ENCODE data around the gene EIF6.

EIF6 gene

GRCh38 chr20:35327074-35327976, 42.8 kb upstream of the EIF6 start:
- H3K4me3 ChIP-seq (ENCODE audit: low read depth, low read length): no peak overlapping the region
- in situ Hi-C loops (cut with HindIII; ENCODE audit: low sequenced_read_pairs): no loop called here
- no peak for TF ChIP-seq CTCF (IDR thresholded peaks at IDR 0.05; ENCODE audit: low read depth, low read length, missing control alignments)
- DNase-seq (ENCODE audit: low read depth): no peak

GRCh38 chr20:35326740-35327073, 42.1 kb upstream of the EIF6 start:
- no peak for TF ChIP-seq CTCF (IDR thresholded peaks at IDR 0.05; ENCODE audit: low read depth, low read length, missing control alignments)
- no peak for DNase-seq (ENCODE audit: low read depth)

GRCh38 chr20:35326021-35326739, 41.6 kb upstream of the EIF6 start:
- TF ChIP-seq CTCF (IDR thresholded peaks at IDR 0.05; ENCODE audit: low read depth, low read length, missing control alignments): no peak
- H3K4me3 ChIP-seq (ENCODE audit: low read depth, low read length): no peak overlapping the region

More at GRCh38 chr20:35326740-35327073, 42.1 kb upstream of the EIF6 start:
- H3K4me3 ChIP-seq (ENCODE audit: low read depth, low read length): no peak overlapping the region
- in situ Hi-C loops (cut with HindIII; ENCODE audit: low sequenced_read_pairs): no loop called here

GRCh38 chr20:35325401-35325800, 40.8 kb upstream of the EIF6 start:
- no peak for DNase-seq (ENCODE audit: low read depth)
- in situ Hi-C loops (cut with HindIII; ENCODE audit: low sequenced_read_pairs): no loop called here
- no peak for TF ChIP-seq CTCF (IDR thresholded peaks at IDR 0.05; ENCODE audit: low read depth, low read length, missing control alignments)
- H3K4me3 ChIP-seq (ENCODE audit: low read depth, low read length): no peak overlapping the region

More at GRCh38 chr20:35326021-35326739, 41.6 kb upstream of the EIF6 start:
- no peak for DNase-seq (ENCODE audit: low read depth)
- in situ Hi-C loops (cut with HindIII; ENCODE audit: low sequenced_read_pairs): no loop called here

GRCh38 chr20:35320396-35321126, 36.0 kb upstream of the EIF6 start:
- TF ChIP-seq CTCF (IDR thresholded peaks at IDR 0.05; ENCODE audit: low read depth, low read length, missing control alignments): no peak
- DNase-seq (ENCODE audit: low read depth): no peak
- in situ Hi-C loops (cut with HindIII; ENCODE audit: low sequenced_read_pairs): no loop called here
- H3K4me3 ChIP-seq (ENCODE audit: low read depth, low read length): no peak overlapping the region

GRCh38 chr20:35319871-35320197, 35.3 kb upstream of the EIF6 start:
- in situ Hi-C loops (cut with HindIII; ENCODE audit: low sequenced_read_pairs): no loop called here
- no peak for DNase-seq (ENCODE audit: low read depth)
- no peak for TF ChIP-seq CTCF (IDR thresholded peaks at IDR 0.05; ENCODE audit: low read depth, low read length, missing control alignments)
- H3K4me3 ChIP-seq (ENCODE audit: low read depth, low read length): no peak overlapping the region

All from astrocyte of the cerebellum (primary cell).